Memory B cell (primary cell): ENCODE data around the gene ACSM6.

Experiments
- ATAC-seq: fragments of 150-1000 bp; cut with Tn5 transposase; 2 replicates; pipeline ENCODE4 v1.10.0; 2021; ENCODE audit warnings: low read depth, mild to moderate bottlenecking, moderate library complexity
- DNase-seq, 2 donors: peaks; one replicate each; pipeline ENCODE4 v3.0.0; 2022; ENCODE audit warnings: low spot score in 2 of 2
- H3K27ac Mint-ChIP-seq: one replicate; pipeline ENCODE4 v1.8.0; 2022; ENCODE audit warnings: mild to moderate bottlenecking, moderate library complexity, mixed read lengths
- H3K27me3 Mint-ChIP-seq: one replicate; pipeline ENCODE4 v1.8.0; 2022; ENCODE audit warnings: mixed read lengths
- H3K36me3 Mint-ChIP-seq: one replicate; pipeline ENCODE4 v1.8.0; 2022; ENCODE audit warnings: mild to moderate bottlenecking, mixed read lengths
- H3K4me1 Mint-ChIP-seq: one replicate; pipeline ENCODE4 v1.8.0; 2022; ENCODE audit warnings: mixed read lengths
- H3K4me3 Mint-ChIP-seq: one replicate; pipeline ENCODE4 v1.8.0; 2022; ENCODE audit warnings: mild to moderate bottlenecking, moderate library complexity, mixed read lengths
- H3K9me3 Mint-ChIP-seq: one replicate; pipeline ENCODE4 v1.8.0; 2022; ENCODE audit warnings: mixed read lengths

The ACSM6 gene

DNA sequence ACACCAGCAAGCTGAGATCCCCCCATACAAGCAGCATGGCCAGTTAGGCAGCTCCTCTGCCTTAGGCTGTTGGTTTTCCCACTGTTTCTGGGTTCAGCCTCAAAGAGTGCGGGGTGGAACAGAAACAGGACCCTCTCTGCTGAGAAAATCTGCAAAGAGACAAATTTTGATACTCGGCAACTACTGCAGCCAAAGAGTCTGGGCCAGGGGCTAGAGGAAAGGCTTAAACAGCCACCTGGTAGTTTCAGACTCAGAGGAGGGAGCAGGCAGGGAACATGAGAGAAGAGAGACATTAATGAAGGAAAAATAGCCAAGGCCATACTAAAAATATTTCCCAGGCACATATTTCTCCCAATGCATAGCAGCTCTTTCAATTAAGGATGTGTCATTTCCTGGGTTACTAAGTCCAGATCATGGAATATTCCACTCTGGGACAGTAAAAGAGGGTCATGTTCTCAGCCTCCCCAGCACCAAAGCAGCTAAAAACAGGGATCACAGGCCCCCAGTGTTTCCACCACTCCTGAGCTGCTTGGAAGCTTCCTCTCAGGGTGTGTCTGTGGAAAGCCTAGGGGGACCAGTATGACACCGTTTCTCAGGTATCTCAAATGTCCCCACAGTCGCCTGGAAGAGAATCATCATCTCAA, 67.0 kb downstream of the ACSM6 start:
- Mint-ChIP-seq H3K27me3 (no peaks in the 10 kb centered on the region), H3K9me3 (peaks cover 4% of the 10 kb centered on the region), H3K27ac (peak overlapping the region; percentile 83), H3K36me3 (peaks cover 49% of the 10 kb centered on the region), H3K4me1 (peaks cover 17% of the 10 kb centered on the region), H3K4me3 (no peak overlapping the region)
- no peak for ATAC-seq
- DNase-seq, result no peak

DNA sequence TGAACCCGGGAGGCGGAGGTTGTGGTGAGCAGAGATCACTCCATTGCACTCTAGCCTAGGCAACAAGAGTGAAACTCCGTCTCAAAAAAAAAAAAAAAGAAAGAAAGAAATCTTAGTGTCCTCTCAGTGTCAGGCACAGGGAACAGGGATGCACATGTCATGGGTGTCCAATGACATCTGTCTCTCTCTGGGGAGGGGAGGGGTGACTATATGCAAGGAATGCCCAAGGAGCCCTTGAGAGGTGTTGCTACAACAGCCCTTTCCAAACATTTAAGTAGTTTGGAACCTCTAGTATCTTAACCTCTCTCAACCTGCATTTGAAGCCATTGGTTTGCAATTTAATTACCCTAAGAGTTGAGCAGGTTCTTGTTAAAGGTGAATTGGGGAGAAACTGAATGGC, 67.9 kb downstream of the ACSM6 start:
- Mint-ChIP-seq H3K36me3 (peaks cover 49% of the 10 kb centered on the region), H3K4me3 (no peak overlapping the region), H3K27me3 (no peaks in the 10 kb centered on the region), H3K9me3 (peaks cover 4% of the 10 kb centered on the region), H3K27ac (peak overlapping the region; percentile 100), H3K4me1 (peaks cover 22% of the 10 kb centered on the region)
- no peak for DNase-seq
- no peak for ATAC-seq

- Mint-ChIP-seq H3K27ac (peak overlapping the region; percentile 100), H3K9me3 (peaks cover 1% of the 10 kb centered on the region)
These were observed 68.9 kb downstream of the ACSM6 start for GRCh38 chr10:95262763-95263518.

DNA sequence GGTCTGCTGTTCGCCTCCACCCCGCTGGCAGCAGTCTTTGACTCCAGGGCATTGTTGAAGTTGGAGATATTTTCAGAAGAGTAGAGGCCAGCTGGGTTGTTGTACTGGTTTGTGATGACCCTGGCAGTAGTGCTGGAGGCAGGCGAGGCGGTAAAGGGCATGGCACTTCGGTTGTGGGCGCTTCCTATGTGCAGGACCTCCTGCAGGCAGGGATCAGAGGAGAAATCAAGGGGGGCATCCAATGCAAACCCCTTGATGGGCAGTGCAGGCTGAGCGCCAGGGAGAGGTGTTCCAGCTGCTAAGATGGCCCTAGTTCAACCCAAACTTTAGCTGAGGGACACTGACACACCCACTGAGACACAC, 69.8 kb downstream of the ACSM6 start:
- peak overlapping the region; percentile 100 for H3K27ac Mint-ChIP-seq
- H3K4me3 Mint-ChIP-seq, result no peak overlapping the region
- no peak for ATAC-seq
- no peaks in the 10 kb centered on the region for H3K27me3 Mint-ChIP-seq
- no peaks in the 10 kb centered on the region for H3K9me3 Mint-ChIP-seq
- peaks cover 22% of the 10 kb centered on the region for H3K4me1 Mint-ChIP-seq
- no peak for DNase-seq
- peaks cover 37% of the 10 kb centered on the region for H3K36me3 Mint-ChIP-seq

More at GRCh38 chr10:95262763-95263518, 68.9 kb downstream of the ACSM6 start:
- Mint-ChIP-seq H3K4me3 (no peak overlapping the region), H3K27me3 (no peaks in the 10 kb centered on the region), H3K4me1 (peaks cover 22% of the 10 kb centered on the region), H3K36me3 (peaks cover 40% of the 10 kb centered on the region)
- DNase-seq, result no peak
- ATAC-seq, result peak; percentile 20

DNA sequence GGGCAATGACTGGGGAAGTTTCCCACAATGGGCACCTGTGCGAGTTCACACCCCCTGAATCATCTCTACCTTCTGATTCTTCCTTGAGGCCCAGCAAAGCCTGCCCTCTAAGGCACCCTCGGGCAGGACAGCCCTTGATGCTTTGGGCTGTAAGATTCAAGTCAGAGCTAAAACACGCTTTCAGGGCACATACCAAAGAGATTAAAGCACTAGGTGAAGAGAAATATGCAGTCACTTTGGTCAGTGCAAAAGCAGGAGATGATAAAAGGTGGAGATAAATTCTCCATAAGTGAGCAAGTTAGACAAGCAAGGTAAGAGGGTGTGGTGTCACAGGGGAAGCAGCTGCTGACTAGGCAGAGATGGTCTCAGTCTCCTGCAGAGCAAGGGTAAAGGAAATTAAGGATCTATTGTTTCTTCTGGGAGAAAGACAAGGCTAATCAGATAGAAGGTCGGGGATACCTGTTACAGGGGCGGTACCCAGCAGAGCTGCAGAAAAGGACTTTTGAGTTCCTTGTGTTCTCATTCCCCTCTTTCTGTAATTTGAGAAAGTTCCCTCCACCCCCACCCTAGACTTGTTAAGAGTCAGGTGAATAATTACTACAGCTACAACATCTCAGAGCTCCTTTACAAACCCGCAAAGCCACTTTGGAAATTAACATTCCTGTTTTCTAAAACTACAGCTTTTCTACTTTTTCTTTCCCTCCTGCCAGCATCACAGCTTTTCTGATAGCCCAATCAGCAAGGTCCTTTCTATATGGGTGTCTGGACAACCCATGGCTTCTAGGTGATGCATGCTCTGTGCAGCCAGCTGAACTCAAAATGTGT, 70.4 kb downstream of the ACSM6 start:
- Mint-ChIP-seq H3K9me3 (no peaks in the 10 kb centered on the region), H3K36me3 (peaks cover 35% of the 10 kb centered on the region), H3K4me1 (peaks cover 20% of the 10 kb centered on the region), H3K4me3 (no peak overlapping the region), H3K27me3 (no peaks in the 10 kb centered on the region), H3K27ac (peak overlapping the region; percentile 100)
- DNase-seq (no peak), ATAC-seq (no peak)

DNA sequence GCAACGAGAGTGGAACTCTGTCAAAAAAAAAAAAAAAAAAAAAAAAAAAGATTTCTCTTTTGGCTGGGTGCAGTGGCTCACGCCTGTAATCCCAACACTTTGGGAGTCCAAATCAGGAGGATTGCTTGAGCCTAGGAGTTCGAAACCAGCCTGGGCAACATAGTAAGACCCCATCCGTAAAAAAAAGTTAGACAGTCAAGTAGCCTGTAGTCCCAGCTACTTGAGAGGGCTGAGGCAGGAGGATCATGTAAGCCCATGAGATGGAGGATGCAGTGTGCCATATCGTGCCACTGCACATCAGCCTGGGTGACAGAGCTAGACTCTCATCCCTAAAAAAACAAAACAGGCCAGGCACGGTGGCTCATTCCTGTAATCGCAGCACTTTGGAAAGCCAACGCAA, 71.5 kb downstream of the ACSM6 start:
- peak overlapping the region; percentile 100 for H3K27ac Mint-ChIP-seq

GRCh38 chr10:95266674-95267095, 72.6 kb downstream of the ACSM6 start:
- peak; percentile 97 for ATAC-seq
- no peaks in the 10 kb centered on the region for H3K9me3 Mint-ChIP-seq
- H3K4me3 Mint-ChIP-seq, result peak overlapping the region; percentile 66
- H3K27me3 Mint-ChIP-seq, result no peaks in the 10 kb centered on the region
- peak in 1 of 2 donors; percentile 63 for DNase-seq
- peak overlapping the region; percentile 100 for H3K27ac Mint-ChIP-seq
- H3K36me3 Mint-ChIP-seq, result peaks cover 34% of the 10 kb centered on the region
- H3K4me1 Mint-ChIP-seq, result peaks cover 20% of the 10 kb centered on the region

More for the DNA sequence above, 71.5 kb downstream of the ACSM6 start:
- Mint-ChIP-seq H3K9me3 (no peaks in the 10 kb centered on the region), H3K27me3 (no peaks in the 10 kb centered on the region), H3K4me1 (peaks cover 20% of the 10 kb centered on the region), H3K4me3 (no peak overlapping the region), H3K36me3 (peaks cover 38% of the 10 kb centered on the region)
- no peak for DNase-seq
- no peak for ATAC-seq

DNA sequence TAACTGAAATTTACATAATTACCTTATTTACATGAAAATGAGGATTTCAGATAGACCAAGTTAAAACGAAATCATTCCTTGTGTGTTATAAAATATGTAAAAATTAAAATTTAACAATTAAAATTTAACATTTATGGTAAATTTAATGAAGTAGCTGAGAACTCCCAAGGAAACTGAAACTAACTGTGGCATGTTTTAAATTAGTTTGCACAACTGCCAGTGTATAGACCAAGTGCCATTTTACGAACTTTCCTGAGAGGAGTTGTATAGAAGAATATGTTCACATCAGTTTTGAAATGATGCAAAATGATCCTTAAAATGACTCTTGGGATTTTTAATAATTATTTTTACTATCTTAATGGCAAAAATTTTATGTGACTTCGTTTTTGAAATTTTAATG, 73.2 kb downstream of the ACSM6 start:
- peaks cover 34% of the 10 kb centered on the region for H3K36me3 Mint-ChIP-seq
- H3K27ac Mint-ChIP-seq, result peak overlapping the region; percentile 100
- peaks cover 20% of the 10 kb centered on the region for H3K4me1 Mint-ChIP-seq
- H3K4me3 Mint-ChIP-seq, result no peak overlapping the region
- ATAC-seq, result no peak
- no peak for DNase-seq
- H3K27me3 Mint-ChIP-seq, result no peaks in the 10 kb centered on the region
- no peaks in the 10 kb centered on the region for H3K9me3 Mint-ChIP-seq

DNA sequence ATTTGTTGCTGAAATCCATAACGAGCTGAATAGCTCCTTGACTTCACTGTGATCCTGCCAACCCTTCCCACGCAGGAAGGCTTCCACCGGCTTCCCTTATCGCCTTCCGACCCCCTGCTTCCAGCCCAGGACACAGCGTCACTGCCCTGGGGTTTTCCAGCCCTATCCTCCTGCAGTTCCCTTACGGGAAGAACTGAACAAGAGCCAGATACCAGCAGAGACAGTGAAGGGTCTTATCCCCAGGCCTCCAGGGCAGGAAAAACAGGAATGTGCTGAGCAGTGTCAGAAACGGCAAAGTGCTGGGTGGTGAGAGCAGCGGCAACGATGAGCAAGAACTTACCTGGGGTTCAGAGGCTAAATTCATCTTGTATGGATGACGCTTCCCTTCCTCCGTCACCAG, 74.4 kb downstream of the ACSM6 start:
- no peaks in the 10 kb centered on the region for H3K9me3 Mint-ChIP-seq
- H3K27ac Mint-ChIP-seq, result peak overlapping the region; percentile 100
- ATAC-seq (no peak), DNase-seq (no peak)
- H3K36me3 Mint-ChIP-seq, result peaks cover 31% of the 10 kb centered on the region
- peaks cover 18% of the 10 kb centered on the region for H3K4me1 Mint-ChIP-seq
- H3K27me3 Mint-ChIP-seq, result no peaks in the 10 kb centered on the region
- no peak overlapping the region for H3K4me3 Mint-ChIP-seq

DNA sequence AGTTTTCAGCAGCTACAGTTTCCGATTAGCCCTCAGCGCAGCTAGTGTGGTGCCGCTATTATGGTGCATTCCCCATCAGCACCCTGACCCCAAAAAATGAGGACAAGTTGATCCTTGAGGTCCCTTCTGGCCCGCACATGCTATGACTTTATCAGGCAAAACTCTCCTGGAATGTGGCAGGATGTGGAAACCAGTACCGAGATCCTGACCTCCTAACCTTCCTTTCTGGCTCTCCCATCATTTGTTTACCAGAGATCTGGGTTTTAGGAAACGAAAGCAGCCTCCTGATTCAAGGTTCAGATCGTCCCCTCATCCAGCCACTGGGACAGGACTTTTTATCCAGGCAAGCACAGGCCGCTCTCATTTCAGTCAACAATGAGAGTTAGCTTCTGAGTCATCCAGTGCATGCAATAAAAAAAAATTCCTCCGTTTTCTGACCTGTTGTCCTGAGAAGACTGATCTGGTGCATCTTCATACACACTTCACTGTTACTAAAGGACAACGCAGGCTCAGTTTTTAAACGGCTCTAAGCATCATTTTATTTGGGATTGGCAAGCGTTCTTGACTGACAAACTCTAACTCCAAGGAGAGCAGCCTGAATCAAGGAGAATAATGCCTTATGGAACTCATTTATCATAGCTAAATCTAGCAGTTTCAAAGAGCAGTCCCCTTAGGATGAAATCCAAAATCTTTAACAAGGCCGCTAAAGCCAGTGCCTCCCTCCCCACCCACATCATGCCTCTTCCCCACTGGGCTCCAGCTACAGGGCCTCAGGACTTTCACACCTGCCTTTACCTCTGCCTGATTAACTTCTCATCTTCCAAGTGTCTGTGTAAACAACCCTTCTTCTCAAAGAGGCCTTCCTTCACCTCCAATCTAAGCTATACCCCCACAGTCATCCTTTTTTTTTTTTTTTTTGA, 79.6 kb downstream of the ACSM6 start:
- DNase-seq (no peak), ATAC-seq (no peak)
- peak overlapping the region; percentile 42 for H3K27ac Mint-ChIP-seq
- H3K4me3 Mint-ChIP-seq, result no peak overlapping the region
- peaks cover 22% of the 10 kb centered on the region for H3K36me3 Mint-ChIP-seq
- H3K27me3 Mint-ChIP-seq, result no peaks in the 10 kb centered on the region
- no peaks in the 10 kb centered on the region for H3K9me3 Mint-ChIP-seq
- H3K4me1 Mint-ChIP-seq, result peaks cover 32% of the 10 kb centered on the region

DNA sequence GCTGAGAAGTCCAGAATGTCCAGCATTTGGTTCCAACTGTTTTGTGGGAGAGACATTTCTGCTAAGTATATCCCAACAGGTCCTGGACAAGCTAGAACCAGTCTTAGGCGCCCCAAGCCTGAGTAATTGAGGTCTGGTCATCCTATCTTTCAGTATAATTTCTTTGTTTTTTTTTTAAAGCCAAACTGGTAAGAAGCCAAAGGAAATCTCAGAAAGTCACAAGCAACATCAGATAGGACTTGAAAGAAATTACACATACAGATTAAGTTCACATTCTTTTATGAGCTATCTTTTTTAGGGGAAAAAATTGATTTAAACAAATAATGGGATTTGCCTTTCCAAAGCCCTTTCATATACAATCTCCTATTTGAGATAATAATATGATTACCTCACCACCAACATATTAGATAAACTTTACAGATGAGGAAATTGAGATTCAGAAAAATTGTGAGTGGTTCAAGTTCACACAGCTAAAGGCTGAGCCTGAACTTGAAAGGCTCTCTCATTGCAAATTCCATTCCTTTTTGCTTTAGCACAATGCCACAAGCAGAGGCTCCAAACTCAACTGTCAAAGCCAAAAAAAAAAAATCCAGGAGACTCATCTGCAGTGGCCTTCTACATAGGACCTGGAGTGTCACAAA, 81.8 kb downstream of the ACSM6 start:
- no peaks in the 10 kb centered on the region for H3K9me3 Mint-ChIP-seq
- ATAC-seq, result no peak
- peak overlapping the region; percentile 42 for H3K27ac Mint-ChIP-seq
- no peak for DNase-seq
- H3K4me1 Mint-ChIP-seq, result peaks cover 44% of the 10 kb centered on the region
- no peaks in the 10 kb centered on the region for H3K27me3 Mint-ChIP-seq
- peaks cover 14% of the 10 kb centered on the region for H3K36me3 Mint-ChIP-seq
- H3K4me3 Mint-ChIP-seq, result no peak overlapping the region

- peaks cover 50% of the 10 kb centered on the region for H3K4me1 Mint-ChIP-seq
- DNase-seq (no peak), ATAC-seq (peak; percentile 70)
- peaks cover 14% of the 10 kb centered on the region for H3K36me3 Mint-ChIP-seq
- H3K27ac Mint-ChIP-seq, result peak overlapping the region; percentile 42
- H3K27me3 Mint-ChIP-seq, result no peaks in the 10 kb centered on the region
- no peaks in the 10 kb centered on the region for H3K9me3 Mint-ChIP-seq
- no peak overlapping the region for H3K4me3 Mint-ChIP-seq
These were observed 82.5 kb downstream of the ACSM6 start for GRCh38 chr10:95276367-95277200.
